ENCODE data around the gene ROBO2.

- TF ChIP-seq CTCF (tag by site-specific recombination; IDR thresholded peaks at IDR 0.05) (no peak), ZNF18 (tag by site-specific recombination; IDR thresholded peaks at IDR 0.05) (no peak), ZNF830 (tag by site-specific recombination; IDR thresholded peaks at IDR 0.05; ENCODE audit: low read depth) (no peak), BCL11B (tag by site-specific recombination; IDR thresholded peaks at IDR 0.05; ENCODE audit: low read depth) (no peak), ZBTB11 (tag by site-specific recombination; conservative IDR thresholded peaks at IDR 0.05; ENCODE audit: low read depth) (no peak), ZNF529 (tag by site-specific recombination; IDR thresholded peaks at IDR 0.05; ENCODE audit: insufficient replicate concordance) (no peak), ZNF692 (tag by site-specific recombination; IDR thresholded peaks at IDR 0.05) (no peak)
Observed at GRCh38 chr3:77392181-77392580, 352.3 kb downstream of the ROBO2 start.

Data from HEK293 (cell line).